Stimulated activated effector memory CD8-positive, alpha-beta T cell treated with anti-CD3 and anti-CD28 coated beads, Interleukin-12 subunit alpha, Interleukin-12 subunit beta, amount 100 ng/mL, for 72 hours (primary cell): ENCODE results near the gene PRR15L.
"Not testable (repeated sequence)": the region's sequence is repeated elsewhere in the genome, so short reads cannot be mapped to it uniquely, and the experiment has no call there.

Source experiments
- ATAC-seq: fragments of 150-1000 bp; cut with Tn5 transposase; 2 replicates; pipeline ENCODE4 v1.10.0; 2021
- DNase-seq, 2 donors: peaks; one replicate each; pipeline ENCODE4 v3.0.0; 2021 to 2022; ENCODE audit warnings: low spot score in 2 of 2
- H3K27ac Mint-ChIP-seq: one replicate; pipeline ENCODE4 v1.8.0; 2022; ENCODE audit warnings: mild to moderate bottlenecking, mixed read lengths
- H3K36me3 Mint-ChIP-seq: one replicate; pipeline ENCODE4 v1.8.0; 2022; ENCODE audit warnings: mild to moderate bottlenecking, mixed read lengths
- H3K4me1 Mint-ChIP-seq: one replicate; pipeline ENCODE4 v1.8.0; 2022; ENCODE audit warnings: mixed read lengths
- H3K4me3 Mint-ChIP-seq: one replicate; pipeline ENCODE4 v1.8.0; 2022; ENCODE audit warnings: mild to moderate bottlenecking, mixed read lengths
- H3K9me3 Mint-ChIP-seq: one replicate; pipeline ENCODE4 v1.8.0; 2022; ENCODE audit warnings: mixed read lengths

The PRR15L gene

DNA sequence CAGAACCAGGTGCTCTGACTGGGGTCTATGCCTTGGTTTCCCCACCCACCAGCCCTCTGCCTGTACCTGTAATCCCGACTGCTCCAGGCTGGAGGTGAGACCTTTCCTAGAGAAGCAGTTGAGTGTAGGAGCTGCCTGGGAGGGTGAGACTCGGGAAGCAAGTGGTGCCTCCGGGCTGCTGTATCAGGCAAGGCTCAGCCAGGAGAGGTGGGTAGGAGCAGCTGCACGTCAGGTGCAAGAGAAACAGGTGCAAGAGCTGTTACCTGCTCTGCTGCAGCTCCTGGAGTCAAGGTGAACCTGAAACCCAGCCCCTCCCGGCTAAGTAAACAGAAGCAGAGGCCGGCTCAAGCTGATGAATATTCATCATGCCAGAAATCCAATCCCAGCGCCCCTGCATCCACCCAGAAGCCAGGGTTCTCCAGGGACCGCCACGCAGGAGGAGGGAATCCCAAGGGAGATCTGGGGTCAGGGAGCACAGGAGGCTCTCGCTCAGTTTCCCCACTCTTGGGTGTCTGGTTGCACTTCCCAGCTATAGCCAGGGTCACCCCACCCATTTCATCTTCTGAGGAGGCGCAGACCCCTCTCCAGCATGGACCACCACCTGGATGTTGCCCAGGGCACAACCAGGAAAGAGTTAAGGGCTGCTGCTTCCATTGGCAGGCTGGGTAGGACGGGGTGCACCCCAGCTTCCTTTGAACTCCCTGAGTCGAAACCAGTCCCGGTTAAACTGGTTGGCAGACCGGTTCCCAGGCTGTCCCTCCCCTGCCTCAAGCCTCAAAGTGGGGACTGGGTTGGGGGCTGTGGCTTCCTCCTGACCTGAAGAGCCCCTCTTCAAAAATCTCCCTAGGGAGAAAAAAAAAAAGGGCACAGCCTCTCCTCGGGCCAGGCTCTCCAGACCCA lies at the start of gene PRR15L:
Gene PRR15L, minus strand, starts transcription at position 293 of the 900 bp plus-strand sequence. CDS start 4,649 bp downstream, outside the sequence.
- DNase-seq (no peak), ATAC-seq (no peak)
- Mint-ChIP-seq H3K9me3 (no peaks in the 10 kb centered on the region), H3K4me1 (no peaks in the 10 kb centered on the region), H3K36me3 (no peaks in the 10 kb centered on the region), H3K27ac (peak within 1 kb of the TSS; percentile 2), H3K4me3 (no peak within 1 kb of the TSS)

DNA sequence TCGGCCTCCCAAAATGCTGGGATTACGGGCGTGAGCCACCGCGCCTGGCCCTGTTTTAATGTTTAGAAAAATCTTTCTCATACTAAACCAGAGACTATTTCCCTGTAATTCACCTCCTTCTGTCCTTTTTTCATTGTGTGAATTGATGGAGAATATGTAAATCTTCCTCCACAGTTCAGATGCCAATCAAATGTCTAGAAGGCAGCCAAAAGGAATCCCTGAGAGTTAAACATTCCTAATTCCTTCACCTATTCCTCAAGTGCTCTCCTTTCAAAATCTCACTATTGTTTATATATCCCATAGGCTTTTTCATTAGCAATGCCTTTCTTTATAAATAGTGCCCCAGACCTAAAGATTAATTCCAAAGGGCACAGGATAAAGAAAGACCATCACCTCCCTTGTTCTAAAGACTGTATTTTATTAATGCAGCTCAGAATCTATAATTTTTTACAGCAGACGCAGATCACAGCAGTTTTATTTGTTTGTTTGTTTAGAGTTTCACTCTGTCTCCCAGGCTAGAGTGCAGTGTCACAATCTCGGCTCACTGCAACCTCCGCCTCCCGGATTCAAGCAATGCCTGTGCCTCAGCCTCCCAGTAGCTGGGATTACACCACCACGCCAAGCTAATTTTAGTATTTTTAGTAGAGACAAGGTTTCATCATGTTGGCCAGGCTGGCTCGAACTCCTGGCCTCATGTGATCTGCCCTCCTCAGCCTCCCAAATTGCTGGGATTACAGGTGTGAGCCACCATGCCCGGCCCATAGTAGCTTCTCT lies 49.4 kb upstream of the PRR15L start:
- Mint-ChIP-seq H3K9me3 (no peaks in the 10 kb centered on the region), H3K4me1 (peaks cover 11% of the 10 kb centered on the region), H3K36me3 (no peaks in the 10 kb centered on the region), H3K4me3 (no peak overlapping the region), H3K27ac (no peak overlapping the region)
- ATAC-seq (no peak), DNase-seq (no peak)

DNA sequence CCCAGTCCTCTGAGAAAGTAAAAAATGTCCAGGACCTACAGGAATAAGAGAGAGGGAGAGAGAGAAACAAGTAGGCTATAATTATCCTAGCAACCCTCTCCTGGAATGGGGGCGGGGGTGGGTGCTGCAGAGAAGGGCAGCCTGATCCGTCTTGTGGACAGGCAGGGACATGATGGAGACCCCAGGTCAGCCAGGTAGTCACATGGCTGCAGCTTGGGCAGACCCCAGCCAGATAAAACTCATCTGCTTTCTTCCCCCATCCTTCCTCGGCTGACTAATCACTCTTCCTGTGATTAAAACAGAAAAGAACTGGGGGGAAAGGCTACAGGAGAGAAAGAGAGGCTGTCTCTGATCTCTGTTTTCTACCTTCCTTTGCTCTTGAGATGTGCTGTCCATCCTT lies 47.3 kb upstream of the PRR15L start:
- no peaks in the 10 kb centered on the region for H3K9me3 Mint-ChIP-seq
- H3K36me3 Mint-ChIP-seq: no peaks in the 10 kb centered on the region
- H3K4me1 Mint-ChIP-seq: no peaks in the 10 kb centered on the region
- DNase-seq (no peak), ATAC-seq (peak; percentile 40)
- H3K27ac Mint-ChIP-seq: no peak overlapping the region
- no peak overlapping the region for H3K4me3 Mint-ChIP-seq

DNA sequence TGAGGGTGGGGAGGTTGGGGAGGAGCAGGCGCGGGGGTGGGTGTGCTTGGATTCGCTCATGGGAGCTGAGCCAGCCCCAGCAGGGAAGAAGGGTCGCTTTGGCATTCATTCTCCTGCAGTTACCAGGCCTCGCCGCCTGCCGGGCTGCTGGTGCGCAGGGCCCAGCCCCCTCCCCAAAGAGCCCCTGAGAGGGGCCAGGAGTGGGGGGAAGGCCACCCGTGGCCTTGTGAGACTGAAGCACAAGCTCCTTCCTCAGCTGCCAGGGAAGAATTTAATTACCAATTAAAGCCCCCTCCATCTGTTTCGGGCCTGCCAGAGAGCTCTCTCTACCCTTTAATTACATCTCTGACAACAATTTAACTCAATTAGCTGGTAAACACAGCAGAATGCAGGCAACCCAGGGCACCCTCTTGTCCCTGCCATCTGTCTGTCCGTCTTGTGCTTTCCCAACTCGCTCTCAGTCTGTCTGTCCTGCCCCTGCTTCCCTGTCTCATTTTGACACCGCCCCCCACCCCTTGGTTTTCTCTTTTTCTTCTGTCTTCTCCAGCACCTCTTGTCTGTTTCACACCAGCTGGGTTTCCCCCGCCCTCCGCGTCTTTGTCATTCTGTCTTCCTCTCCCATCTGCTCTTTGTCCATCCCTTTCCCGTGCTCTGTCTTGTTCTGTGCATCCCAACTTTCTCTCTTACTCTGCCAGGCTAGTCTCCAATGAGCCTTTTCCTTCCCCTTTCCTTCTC lies 45.9 kb upstream of the PRR15L start:
- no peak overlapping the region for H3K4me3 Mint-ChIP-seq
- no peaks in the 10 kb centered on the region for H3K9me3 Mint-ChIP-seq
- H3K27ac Mint-ChIP-seq: no peak overlapping the region
- ATAC-seq: no peak
- no peak for DNase-seq
- no peaks in the 10 kb centered on the region for H3K4me1 Mint-ChIP-seq
- no peaks in the 10 kb centered on the region for H3K36me3 Mint-ChIP-seq

DNA sequence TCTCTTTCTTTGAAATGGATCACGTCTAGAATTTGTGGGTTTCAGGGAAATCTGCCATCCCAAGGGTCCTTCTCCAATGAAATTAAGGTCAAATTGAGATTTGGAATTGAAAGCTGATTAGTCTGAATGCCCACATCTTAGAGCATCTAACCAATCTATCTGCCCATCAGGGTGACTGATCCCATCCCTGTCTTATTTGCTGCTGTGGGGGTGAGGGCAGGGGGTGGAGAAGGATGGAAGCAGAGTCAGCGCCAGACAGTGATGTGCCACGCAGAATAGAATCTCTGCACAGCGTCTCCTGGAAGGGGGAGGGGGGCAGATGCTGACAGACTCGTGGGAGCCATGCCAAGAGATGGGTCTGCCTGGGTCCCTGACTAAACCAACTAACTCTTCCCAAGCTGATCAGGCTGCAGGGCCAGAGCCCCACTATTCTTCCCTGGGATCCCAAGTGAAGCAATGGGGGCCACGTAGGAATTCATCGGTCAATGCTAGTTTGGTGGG lies 45.3 kb upstream of the PRR15L start:
- Mint-ChIP-seq H3K4me3 (no peak overlapping the region), H3K9me3 (no peaks in the 10 kb centered on the region), H3K36me3 (no peaks in the 10 kb centered on the region), H3K27ac (no peak overlapping the region), H3K4me1 (no peaks in the 10 kb centered on the region)
- DNase-seq (no peak), ATAC-seq (no peak)

- Mint-ChIP-seq H3K9me3 (no peaks in the 10 kb centered on the region), H3K4me1 (no peaks in the 10 kb centered on the region), H3K27ac (no peak overlapping the region), H3K36me3 (no peaks in the 10 kb centered on the region), H3K4me3 (no peak overlapping the region)
- DNase-seq (no peak), ATAC-seq (no peak)
These were observed 44.7 kb upstream of the PRR15L start for GRCh38 chr17:48002266-48002915.

DNA sequence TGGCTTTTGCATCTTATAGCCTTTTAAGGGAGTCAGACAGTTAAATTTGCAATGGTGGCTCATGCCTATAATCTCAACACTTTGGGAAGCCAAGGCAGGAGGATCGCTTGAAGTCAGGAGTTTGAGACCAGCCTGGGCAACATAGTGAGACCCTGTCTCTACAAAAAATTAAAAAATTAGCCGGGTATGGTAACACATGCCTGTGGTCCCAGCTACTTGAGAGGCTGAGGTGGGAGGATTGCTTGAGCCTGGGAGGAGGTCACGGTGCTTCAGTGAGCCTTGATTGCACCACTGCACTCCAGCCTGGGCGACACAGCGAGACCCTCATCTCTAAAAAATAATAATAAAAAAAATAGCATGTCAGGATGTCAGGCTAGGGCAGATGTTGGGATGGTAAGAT lies 44.0 kb upstream of the PRR15L start:
- ATAC-seq: not testable (repeated sequence)

GRCh38 chr17:48001197-48001596 lies 43.5 kb upstream of the PRR15L start:
- H3K9me3 Mint-ChIP-seq: no peaks in the 10 kb centered on the region
- no peak overlapping the region for H3K4me3 Mint-ChIP-seq
- DNase-seq (no peak), ATAC-seq (no peak)
- no peaks in the 10 kb centered on the region for H3K36me3 Mint-ChIP-seq
- no peak overlapping the region for H3K27ac Mint-ChIP-seq
- H3K4me1 Mint-ChIP-seq: no peaks in the 10 kb centered on the region

More for the DNA sequence above, 44.0 kb upstream of the PRR15L start:
- not testable (repeated sequence) for H3K4me1 Mint-ChIP-seq, H3K36me3 Mint-ChIP-seq, H3K9me3 Mint-ChIP-seq, H3K4me3 Mint-ChIP-seq, H3K27ac Mint-ChIP-seq, DNase-seq

- Mint-ChIP-seq H3K4me3 (no peak overlapping the region), H3K4me1 (no peaks in the 10 kb centered on the region), H3K9me3 (no peaks in the 10 kb centered on the region), H3K27ac (no peak overlapping the region), H3K36me3 (no peaks in the 10 kb centered on the region)
- DNase-seq (no peak), ATAC-seq (peak; percentile 43)
These were observed 41.9 kb upstream of the PRR15L start for GRCh38 chr17:47999582-47999981.

DNA sequence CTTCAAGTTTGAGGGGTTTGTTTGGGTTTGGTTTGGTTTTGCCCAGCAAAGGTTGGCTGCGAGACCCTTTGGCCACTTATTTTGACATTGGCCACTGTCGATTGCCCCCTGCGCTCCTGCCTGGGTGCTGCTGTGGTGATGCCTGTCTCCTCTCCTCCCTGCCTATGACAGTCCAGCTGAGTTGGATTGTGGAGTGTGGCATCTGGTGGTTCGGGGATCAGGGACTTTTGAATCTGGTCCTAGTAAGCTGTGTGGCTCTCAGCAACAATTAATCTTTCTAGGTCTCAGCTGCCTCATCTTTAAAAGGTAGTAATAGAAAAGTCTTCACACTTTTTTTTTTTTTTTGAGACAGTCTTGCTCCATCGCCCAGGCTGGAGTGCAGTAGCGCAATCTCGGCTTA lies 40.4 kb upstream of the PRR15L start:
- no peaks in the 10 kb centered on the region for H3K4me1 Mint-ChIP-seq
- no peak overlapping the region for H3K4me3 Mint-ChIP-seq
- no peaks in the 10 kb centered on the region for H3K9me3 Mint-ChIP-seq
- no peak for ATAC-seq
- DNase-seq: no peak
- no peak overlapping the region for H3K27ac Mint-ChIP-seq
- no peaks in the 10 kb centered on the region for H3K36me3 Mint-ChIP-seq

GRCh38 chr17:47997586-47997985 lies 39.9 kb upstream of the PRR15L start:
- H3K36me3 Mint-ChIP-seq: no peaks in the 10 kb centered on the region
- no peak for ATAC-seq
- H3K4me1 Mint-ChIP-seq: no peaks in the 10 kb centered on the region
- no peak overlapping the region for H3K27ac Mint-ChIP-seq
- H3K9me3 Mint-ChIP-seq: no peaks in the 10 kb centered on the region
- H3K4me3 Mint-ChIP-seq: no peak overlapping the region
- no peak for DNase-seq

GRCh38 chr17:47996201-47996600 lies 38.5 kb upstream of the PRR15L start:
- H3K4me1 Mint-ChIP-seq: no peaks in the 10 kb centered on the region
- no peak overlapping the region for H3K4me3 Mint-ChIP-seq
- DNase-seq (no peak), ATAC-seq (no peak)
- H3K36me3 Mint-ChIP-seq: no peaks in the 10 kb centered on the region
- no peaks in the 10 kb centered on the region for H3K9me3 Mint-ChIP-seq
- no peak overlapping the region for H3K27ac Mint-ChIP-seq

DNA sequence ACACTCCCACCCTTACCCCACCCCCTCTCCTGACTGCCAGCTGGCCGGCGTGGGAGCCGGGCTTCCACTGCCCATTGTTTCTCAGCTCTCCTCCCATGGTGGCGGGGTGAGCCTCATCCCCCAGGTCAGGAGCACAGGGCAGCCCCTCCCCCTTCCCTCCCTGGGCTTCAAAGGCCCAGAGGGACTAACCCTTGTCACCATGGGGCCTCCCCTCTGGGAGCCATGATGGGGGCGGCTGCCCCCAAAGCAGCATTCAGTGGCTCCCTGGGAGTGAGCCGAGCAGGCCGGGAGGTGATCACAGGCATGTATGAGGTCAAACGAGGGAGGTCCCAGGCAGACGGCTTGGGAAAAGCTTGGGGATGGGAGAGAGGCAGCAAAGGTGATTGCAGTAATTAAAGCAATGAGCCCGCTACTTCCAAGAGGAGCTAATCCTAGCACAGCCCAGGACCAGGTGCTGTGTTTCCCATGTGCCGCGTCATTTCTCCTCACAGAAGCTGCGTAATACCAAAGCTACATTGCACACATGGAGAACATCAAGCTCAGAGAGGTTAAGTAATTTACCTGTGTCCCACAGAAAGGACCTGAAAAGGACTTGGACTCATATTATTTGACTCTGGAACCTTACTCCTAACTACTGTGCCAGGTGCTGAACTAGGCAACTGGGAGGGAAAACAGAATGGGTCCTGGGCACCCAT lies 37.7 kb upstream of the PRR15L start:
- H3K36me3 Mint-ChIP-seq: no peaks in the 10 kb centered on the region
- H3K9me3 Mint-ChIP-seq: no peaks in the 10 kb centered on the region
- DNase-seq (no peak), ATAC-seq (no peak)
- no peaks in the 10 kb centered on the region for H3K4me1 Mint-ChIP-seq
- H3K4me3 Mint-ChIP-seq: no peak overlapping the region
- H3K27ac Mint-ChIP-seq: no peak overlapping the region

- Mint-ChIP-seq H3K4me3 (no peak overlapping the region), H3K4me1 (peaks cover 3% of the 10 kb centered on the region), H3K36me3 (no peaks in the 10 kb centered on the region), H3K27ac (no peak overlapping the region), H3K9me3 (no peaks in the 10 kb centered on the region)
- no peak for DNase-seq
- peak; percentile 8 for ATAC-seq
These were observed 37.0 kb upstream of the PRR15L start for GRCh38 chr17:47994724-47995123.
